Endothelial cell of umbilical vein (primary cell): ENCODE results near the gene ARSB.

ENCODE experiments used
- CTCF ChIP-seq, 2 donors: IDR thresholded peaks; 1 replicate in 1 of 2; 2 replicates in 1 of 2; pipeline ENCODE4 v1.5.1; 2011; ENCODE audit warnings: low read length in 2 of 2, mild to moderate bottlenecking in 2 of 2, moderate library complexity in 2 of 2, control low read depth in 1 of 2, inconsistent platforms in 1 of 2, low read depth in 1 of 2; ENCODE audit not compliant: insufficient read depth in 1 of 2; ENCODE audit errors: extremely low read depth in 1 of 2
- EZH2 ChIP-seq: IDR thresholded peaks from 2 replicates; pipeline ENCODE4 v1.6.1; 2012; ENCODE audit warnings: borderline replicate concordance, low read depth, mild to moderate bottlenecking, moderate library complexity, low read length, inconsistent platforms; ENCODE audit not compliant: severe bottlenecking
- GATA2 ChIP-seq: IDR thresholded peaks from 2 replicates; pipeline ENCODE4 v1.7.0; 2011; ENCODE audit warnings: low read depth, mild to moderate bottlenecking, moderate library complexity, mixed read lengths, low read length; ENCODE audit not compliant: insufficient read length, insufficient read depth
- JUN ChIP-seq: IDR thresholded peaks from 2 replicates; pipeline ENCODE4 v1.6.1; 2011; ENCODE audit warnings: borderline replicate concordance, low read depth; ENCODE audit not compliant: insufficient read length, insufficient read depth
- MAX ChIP-seq: IDR thresholded peaks from 2 replicates; pipeline ENCODE4 v1.6.1; 2011; ENCODE audit not compliant: insufficient read depth, insufficient read length
- POLR2A ChIP-seq: IDR thresholded peaks from 2 replicates; pipeline ENCODE4 v1.6.1; 2012; ENCODE audit warnings: low read depth, mild to moderate bottlenecking, control low read depth, low read length
- POLR2AphosphoS5 ChIP-seq: IDR thresholded peaks from 2 replicates; pipeline ENCODE4 v1.6.1; 2012; ENCODE audit warnings: low read depth, mild to moderate bottlenecking, control low read depth, low read length, moderate library complexity; ENCODE audit not compliant: insufficient read depth

- no peak for TF ChIP-seq POLR2AphosphoS5
- TF ChIP-seq CTCF (IDR thresholded peaks at IDR 0.05; ENCODE audit: extremely low read depth in 1 of 2, insufficient read depth in 1 of 2, low read depth in 1 of 2, low read length in 2 of 2), result no peak
- TF ChIP-seq MAX, result no peak
- no peak for TF ChIP-seq EZH2
- TF ChIP-seq GATA2, result no peak
- no peak for TF ChIP-seq JUN
- TF ChIP-seq POLR2A, result no peak
Measured at GRCh38 chr5:78813286-78813685, 171.8 kb downstream of the ARSB start.
